Natural killer cell (primary cell): ENCODE data around the gene PDZK1. TPM values are rescaled to one million over a fixed set of nuclear protein-coding genes. Genes with fewer than 3 reads are reported as not detected.
"Not testable (repeated sequence)": the region's sequence is repeated elsewhere in the genome, so short reads cannot be mapped to it uniquely, and the experiment has no call there.

ENCODE experiments used
- ATAC-seq, 3 donors: fragments of 150-1000 bp in 2 of 3; fragments of 200-7000 bp in 1 of 3; cut with Tn5 transposase; 1 replicate in 1 of 3; 2 replicates in 2 of 3; pipeline ENCODE4 v1.10.0; 2021; ENCODE audit warnings: mild to moderate bottlenecking in 2 of 3, moderate library complexity in 2 of 3
- DNase-seq, 2 donors: peaks; one replicate each; pipeline versions ENCODE4 v3.0.0 to v3.0.0-alpha.2; 2013 to 2021; ENCODE audit warnings: mixed read lengths in 1 of 2
- H3K27ac ChIP-seq: one replicate; pipeline ENCODE4 v1.5.1; 2013; ENCODE audit warnings: mild to moderate bottlenecking, low read length
- H3K27me3 ChIP-seq: one replicate; pipeline ENCODE4 v1.6.1; 2013; ENCODE audit warnings: low read length; ENCODE audit not compliant: control insufficient read depth, insufficient read depth
- H3K36me3 ChIP-seq: one replicate; pipeline ENCODE4 v1.6.1; 2013; ENCODE audit warnings: low read length; ENCODE audit not compliant: control insufficient read depth, insufficient read depth
- H3K4me1 ChIP-seq: one replicate; pipeline ENCODE4 v1.6.1; 2013; ENCODE audit warnings: low read length; ENCODE audit not compliant: control insufficient read depth, insufficient read depth
- H3K4me3 ChIP-seq: one replicate; pipeline ENCODE4 v1.5.1; 2013; ENCODE audit warnings: low read length
- H3K9me3 ChIP-seq: one replicate; pipeline ENCODE4 v1.6.1; 2013; ENCODE audit warnings: low read length; ENCODE audit not compliant: control insufficient read depth, insufficient read depth
- H3K27ac Mint-ChIP-seq, 2 donors: one replicate each; pipeline ENCODE4 v1.8.0; 2022; ENCODE audit warnings: mild to moderate bottlenecking in 2 of 2, mixed read lengths in 2 of 2, moderate library complexity in 1 of 2
- H3K27me3 Mint-ChIP-seq, 2 donors: one replicate each; pipeline ENCODE4 v1.8.0; 2022; ENCODE audit warnings: low read depth in 2 of 2, mixed read lengths in 2 of 2
- H3K36me3 Mint-ChIP-seq: one replicate; pipeline ENCODE4 v1.8.0; 2022; ENCODE audit warnings: mixed read lengths
- H3K4me1 Mint-ChIP-seq, 2 donors: one replicate each; pipeline ENCODE4 v1.8.0; 2022; ENCODE audit warnings: mixed read lengths in 2 of 2
- H3K4me3 Mint-ChIP-seq: one replicate; pipeline ENCODE4 v1.8.0; 2022; ENCODE audit warnings: mild to moderate bottlenecking, moderate library complexity, mixed read lengths
- H3K9me3 Mint-ChIP-seq, 2 donors: one replicate each; pipeline ENCODE4 v1.8.0; 2022; ENCODE audit warnings: mixed read lengths in 2 of 2
- WGBS: methylation state at CpG from one replicate; pipeline ENCODE4 v1.1.7; 2013; ENCODE audit warnings: missing lambda C conversion rate; ENCODE audit not compliant: insufficient coverage; 5-methylcytosine and 5-hydroxymethylcytosine counted together
- intact Hi-C: fragments of 100-400 bp; cut with micrococcal nuclease; formaldehyde crosslinking; loops from one replicate; pipeline ENCODE4 v1.14.2; 2022
- total RNA-seq, 4 donors: library from RNA; stranded (reverse); fragments of 120-200 nt in 1 of 4; gene quantifications; one replicate each; pipeline versions ENCODE4 v1.2.3 to v1.2.4, GENCODE V29; 2013 to 2022
- TF ChIP-seq, protein P1 (sequence below): fragments of 200-600 bp; IDR thresholded peaks from one replicate; pipeline ENCODE4 v1.8.0; 2022; ENCODE audit warnings: antibody characterized with exemption

PDZK1 gene
- total RNA-seq, 3 donors from 2014 or later (not counting 1 experiment from before 2014, with no cell fraction given): 0.96 to 2.9 (median 1.4) TPM

GRCh38 chr1:145689922-145690321, 17.2 kb downstream of the PDZK1 start:
- ATAC-seq (peak in 2 of 3 donors; percentile 5 to 19), DNase-seq (no peak)
- peaks cover 2% of the 10 kb centered on the region for H3K36me3 ChIP-seq
- H3K9me3 Mint-ChIP-seq: no peaks in the 10 kb centered on the region
- TF ChIP-seq, protein P1, sequence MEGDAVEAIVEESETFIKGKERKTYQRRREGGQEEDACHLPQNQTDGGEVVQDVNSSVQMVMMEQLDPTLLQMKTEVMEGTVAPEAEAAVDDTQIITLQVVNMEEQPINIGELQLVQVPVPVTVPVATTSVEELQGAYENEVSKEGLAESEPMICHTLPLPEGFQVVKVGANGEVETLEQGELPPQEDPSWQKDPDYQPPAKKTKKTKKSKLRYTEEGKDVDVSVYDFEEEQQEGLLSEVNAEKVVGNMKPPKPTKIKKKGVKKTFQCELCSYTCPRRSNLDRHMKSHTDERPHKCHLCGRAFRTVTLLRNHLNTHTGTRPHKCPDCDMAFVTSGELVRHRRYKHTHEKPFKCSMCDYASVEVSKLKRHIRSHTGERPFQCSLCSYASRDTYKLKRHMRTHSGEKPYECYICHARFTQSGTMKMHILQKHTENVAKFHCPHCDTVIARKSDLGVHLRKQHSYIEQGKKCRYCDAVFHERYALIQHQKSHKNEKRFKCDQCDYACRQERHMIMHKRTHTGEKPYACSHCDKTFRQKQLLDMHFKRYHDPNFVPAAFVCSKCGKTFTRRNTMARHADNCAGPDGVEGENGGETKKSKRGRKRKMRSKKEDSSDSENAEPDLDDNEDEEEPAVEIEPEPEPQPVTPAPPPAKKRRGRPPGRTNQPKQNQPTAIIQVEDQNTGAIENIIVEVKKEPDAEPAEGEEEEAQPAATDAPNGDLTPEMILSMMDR: no peak
- peak overlapping the region; percentile 82 to 91 for H3K27ac Mint-ChIP-seq
- H3K4me1 Mint-ChIP-seq: peaks cover 48 to 49% of the 10 kb centered on the region in 2 donors
- peaks cover 46% of the 10 kb centered on the region for H3K4me1 ChIP-seq
- H3K4me3 ChIP-seq: no peak overlapping the region
- H3K27ac ChIP-seq: peak overlapping the region; percentile 61
- intact Hi-C loops: loop anchor here (1.0 kb wide), 1 partner anchor 29 kb away; the partner anchor contains the start of gene CD160
- no peaks in the 10 kb centered on the region for H3K27me3 Mint-ChIP-seq
- 59% methylated on average over 6 of the region's 6 CpGs for WGBS
- H3K4me3 Mint-ChIP-seq: peak overlapping the region; percentile 78
- H3K36me3 Mint-ChIP-seq: no peaks in the 10 kb centered on the region
- H3K9me3 ChIP-seq: no peaks in the 10 kb centered on the region
- no peaks in the 10 kb centered on the region for H3K27me3 ChIP-seq

GRCh38 chr1:145688924-145689323, 18.2 kb downstream of the PDZK1 start:
- Mint-ChIP-seq H3K9me3 (no peaks in the 10 kb centered on the region), H3K27ac (peak overlapping the region; percentile 82 to 91), H3K27me3 (no peaks in the 10 kb centered on the region), H3K36me3 (no peaks in the 10 kb centered on the region), H3K4me3 (peak overlapping the region; percentile 78), H3K4me1 (peaks cover 46 to 47% of the 10 kb centered on the region in 2 donors)
- H3K9me3 ChIP-seq: no peaks in the 10 kb centered on the region
- no peak for DNase-seq
- H3K4me1 ChIP-seq: peaks cover 46% of the 10 kb centered on the region
- H3K27me3 ChIP-seq: no peaks in the 10 kb centered on the region
- H3K27ac ChIP-seq: peak overlapping the region; percentile 61
- ATAC-seq: no peak
- H3K36me3 ChIP-seq: peaks cover 2% of the 10 kb centered on the region
- H3K4me3 ChIP-seq: no peak overlapping the region
- TF ChIP-seq, protein P1: no peak
- 69% methylated on average over 6 of the region's 6 CpGs for WGBS
- intact Hi-C loops: no loop called here

- H3K4me1 ChIP-seq: peaks cover 46% of the 10 kb centered on the region
- intact Hi-C loops: no loop called here
- H3K27me3 ChIP-seq: no peaks in the 10 kb centered on the region
- Mint-ChIP-seq H3K27ac (peak overlapping the region; percentile 82 to 91), H3K36me3 (no peaks in the 10 kb centered on the region), H3K9me3 (no peaks in the 10 kb centered on the region), H3K27me3 (no peaks in the 10 kb centered on the region), H3K4me3 (peak overlapping the region; percentile 29), H3K4me1 (peaks cover 46 to 47% of the 10 kb centered on the region in 2 donors)
- TF ChIP-seq, protein P1: no peak
- peak overlapping the region; percentile 61 for H3K27ac ChIP-seq
- H3K4me3 ChIP-seq: no peak overlapping the region
- ATAC-seq (no peak), DNase-seq (no peak)
- 87% methylated on average over 4 of the region's 4 CpGs for WGBS
- peaks cover 2% of the 10 kb centered on the region for H3K36me3 ChIP-seq
- H3K9me3 ChIP-seq: no peaks in the 10 kb centered on the region
Observed at GRCh38 chr1:145688328-145688727, 18.8 kb downstream of the PDZK1 start.

- H3K27ac Mint-ChIP-seq, H3K27me3 ChIP-seq, intact Hi-C loops, H3K9me3 ChIP-seq, H3K27ac ChIP-seq, H3K4me3 Mint-ChIP-seq, H3K4me3 ChIP-seq, H3K27me3 Mint-ChIP-seq, H3K36me3 ChIP-seq, H3K36me3 Mint-ChIP-seq, DNase-seq, H3K9me3 Mint-ChIP-seq, ATAC-seq: not testable (repeated sequence)
- WGBS: no CpG with 5 or more reads among the region's 1 CpG
- H3K4me1 Mint-ChIP-seq: peaks cover 31 to 36% of the 10 kb centered on the region in 2 donors
- peaks cover 32% of the 10 kb centered on the region for H3K4me1 ChIP-seq
Observed at GRCh38 chr1:145686078-145686477, 21.1 kb downstream of the PDZK1 start.

DNA sequence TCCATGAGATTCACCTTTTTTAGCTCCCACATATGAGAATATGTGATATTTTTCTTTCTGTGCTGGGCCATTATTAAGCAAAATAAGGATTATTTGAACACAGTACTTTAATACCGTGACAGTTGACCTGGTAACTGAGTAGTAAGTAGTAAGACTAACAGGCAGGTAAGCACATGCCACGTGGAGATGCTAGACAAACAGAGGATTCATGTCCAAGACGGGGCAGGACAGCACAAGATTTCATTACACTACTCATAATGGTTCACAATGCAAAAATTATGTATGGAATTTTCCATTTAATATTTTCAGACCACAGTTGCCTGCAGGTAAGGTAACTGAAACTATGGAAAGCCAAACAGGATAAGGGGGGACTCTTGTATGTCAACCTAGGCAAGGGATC, 22.3 kb downstream of the PDZK1 start:
- H3K36me3 Mint-ChIP-seq, ATAC-seq, intact Hi-C loops, DNase-seq, H3K9me3 ChIP-seq, H3K27me3 Mint-ChIP-seq, H3K4me3 ChIP-seq, H3K4me3 Mint-ChIP-seq, H3K9me3 Mint-ChIP-seq, H3K27ac ChIP-seq, H3K36me3 ChIP-seq, H3K27me3 ChIP-seq, H3K27ac Mint-ChIP-seq: not testable (repeated sequence)
- WGBS: no CpG with 5 or more reads among the region's 3 CpGs
- peaks cover 20 to 26% of the 10 kb centered on the region in 2 donors for H3K4me1 Mint-ChIP-seq
- peaks cover 23% of the 10 kb centered on the region for H3K4me1 ChIP-seq

DNA sequence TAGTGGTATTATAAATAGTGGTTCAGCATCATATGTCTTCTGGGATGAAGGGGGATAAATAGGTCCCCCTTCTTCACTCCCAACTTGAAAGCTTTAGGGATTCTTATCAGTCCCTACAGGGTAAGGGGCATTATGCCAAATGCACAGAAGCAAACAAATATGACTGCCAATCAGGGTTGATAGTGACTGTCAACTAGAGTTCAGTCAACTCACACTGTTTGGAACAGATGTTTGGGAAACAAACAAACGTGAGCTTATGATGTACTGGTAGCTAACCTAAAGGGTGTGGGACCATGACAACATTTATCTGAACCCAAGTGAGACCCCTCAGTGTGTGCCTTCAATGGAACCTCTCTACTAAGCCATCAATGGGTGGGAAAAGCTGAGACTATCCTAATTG, 34.0 kb downstream of the PDZK1 start:
- H3K27me3 ChIP-seq, ATAC-seq, intact Hi-C loops, H3K27ac ChIP-seq, H3K36me3 Mint-ChIP-seq, H3K27me3 Mint-ChIP-seq, H3K27ac Mint-ChIP-seq, H3K36me3 ChIP-seq, DNase-seq, H3K9me3 Mint-ChIP-seq, H3K9me3 ChIP-seq, H3K4me3 ChIP-seq, H3K4me3 Mint-ChIP-seq: not testable (repeated sequence)
- H3K4me1 ChIP-seq: peaks cover 18% of the 10 kb centered on the region
- WGBS: no CpG with 5 or more reads among the region's 1 CpG
- peaks cover 16 to 18% of the 10 kb centered on the region in 2 donors for H3K4me1 Mint-ChIP-seq
